ENCODE measurements around the gene TMEM205.
A peak's percentile ranks its signal among the peaks of the same experiment; 100 is the strongest.
"Not testable (repeated sequence)": the region's sequence is repeated elsewhere in the genome, so short reads cannot be mapped to it uniquely, and the experiment has no call there.

The TMEM205 gene

DNA sequence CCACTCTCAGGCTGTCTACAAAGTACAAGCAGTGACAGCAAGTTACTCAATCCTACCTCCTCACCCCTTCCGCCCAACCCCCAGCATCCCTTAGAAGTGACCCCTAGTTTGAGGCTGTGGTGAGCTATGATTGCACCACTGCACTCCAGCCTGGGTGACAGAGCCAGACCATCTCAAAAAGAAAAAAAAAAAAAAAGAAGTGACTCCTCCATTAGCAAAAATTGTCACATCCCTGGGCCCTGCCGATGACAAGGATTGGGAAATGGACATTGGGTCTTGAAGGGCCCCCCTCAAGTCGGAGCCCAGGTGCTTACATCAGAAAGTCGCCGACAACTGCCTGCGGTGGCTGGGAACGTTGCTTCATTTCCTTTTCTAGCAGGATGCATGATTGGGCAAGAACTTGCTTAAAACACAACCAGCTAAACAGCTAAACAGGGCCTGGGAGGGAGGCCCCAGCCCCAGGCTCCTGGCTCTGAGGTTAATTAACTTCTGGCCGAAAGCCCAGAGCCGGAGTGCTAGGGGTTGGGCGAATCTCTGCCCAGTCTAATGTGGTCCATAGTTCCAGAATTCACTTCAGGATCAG lies 21.9 kb downstream of the TMEM205 start:
- no peak overlapping the region for H3K9ac ChIP-seq (ENCODE audit: low read length)
- no peak overlapping the region for H3K18ac ChIP-seq (ENCODE audit: low read length)
- H3K79me2 ChIP-seq (ENCODE audit: control insufficient read depth, insufficient read depth, low read length) = no peaks in the 10 kb centered on the region
- H4K5ac ChIP-seq (ENCODE audit: low read length) = no peak overlapping the region
- no peak overlapping the region for H2BK120ac ChIP-seq (ENCODE audit: low read depth, low read length)
- no peak overlapping the region for H3K27ac ChIP-seq (ENCODE audit: low read depth, low read length)
- no peak for DNase-seq
- H3K4ac ChIP-seq (ENCODE audit: low read depth, low read length) = no peak overlapping the region
- no peak overlapping the region for H4K8ac ChIP-seq (ENCODE audit: low read depth, low read length)
- H3K27me3 ChIP-seq (ENCODE audit: insufficient read depth, low read length, poor library complexity) = no peaks in the 10 kb centered on the region
- H3K79me1 ChIP-seq (ENCODE audit: low read length) = no peaks in the 10 kb centered on the region
- H3K4me1 ChIP-seq (ENCODE audit: control insufficient read depth, low read depth, low read length) = no peaks in the 10 kb centered on the region
- H3K23ac ChIP-seq (ENCODE audit: low read length) = no peak overlapping the region
- H2BK5ac ChIP-seq (ENCODE audit: low read length) = no peak overlapping the region
- H3K56ac ChIP-seq (ENCODE audit: low read length) = no peak overlapping the region
- WGBS (ENCODE audit: extremely low coverage, insufficient coverage, low lambda C conversion rate) = no CpG with 5 or more reads among the region's 10 CpGs
- H2BK15ac ChIP-seq (replicated peaks; ENCODE audit: low read depth) = no peak overlapping the region
- no peaks in the 10 kb centered on the region for H3K36me3 ChIP-seq (ENCODE audit: control insufficient read depth, insufficient read depth, low read length)
- H3K4me2 ChIP-seq (ENCODE audit: low read length) = no peak overlapping the region
- no peak overlapping the region for H2AK5ac ChIP-seq (ENCODE audit: low read length)
- H3K4me3 ChIP-seq (ENCODE audit: low read length) = no peak overlapping the region

DNA sequence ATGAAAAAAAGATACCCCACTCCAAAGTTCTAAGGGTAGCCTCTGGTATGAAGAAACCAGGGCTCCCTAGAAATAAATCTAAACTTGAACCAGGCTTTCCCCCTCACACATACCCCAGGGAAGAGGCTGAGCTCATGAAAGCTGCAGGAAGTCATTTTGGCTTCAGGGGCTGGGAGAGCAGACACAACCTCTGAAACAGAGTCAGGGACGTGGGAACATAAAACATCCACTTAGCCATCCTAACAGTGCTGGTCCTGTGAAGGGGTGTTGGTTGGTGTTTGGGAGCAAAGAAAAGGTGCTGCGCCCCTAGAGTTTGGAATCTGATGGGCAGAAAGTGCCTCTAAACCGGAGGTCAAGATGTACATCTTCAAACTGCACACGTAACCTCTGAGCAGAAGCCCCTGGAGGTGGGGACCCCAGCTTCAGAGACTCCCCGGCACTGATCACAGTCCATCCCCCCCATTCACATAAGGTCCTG lies 22.4 kb downstream of the TMEM205 start:
- Histone ChIP-seq H3K27ac (ENCODE audit: low read depth, low read length) (no peak overlapping the region), H3K56ac (ENCODE audit: low read length) (no peak overlapping the region), H3K9ac (ENCODE audit: low read length) (no peak overlapping the region), H4K5ac (ENCODE audit: low read length) (no peak overlapping the region), H3K18ac (ENCODE audit: low read length) (no peak overlapping the region), H3K79me1 (ENCODE audit: low read length) (no peaks in the 10 kb centered on the region), H3K36me3 (ENCODE audit: control insufficient read depth, insufficient read depth, low read length) (no peaks in the 10 kb centered on the region), H3K4me2 (ENCODE audit: low read length) (no peak overlapping the region), H3K4me1 (ENCODE audit: control insufficient read depth, low read depth, low read length) (no peaks in the 10 kb centered on the region), H3K4ac (ENCODE audit: low read depth, low read length) (no peak overlapping the region), H3K27me3 (ENCODE audit: insufficient read depth, low read length, poor library complexity) (no peaks in the 10 kb centered on the region), H2BK5ac (ENCODE audit: low read length) (no peak overlapping the region), H2BK15ac (replicated peaks; ENCODE audit: low read depth) (no peak overlapping the region), H3K23ac (ENCODE audit: low read length) (no peak overlapping the region), H2BK120ac (ENCODE audit: low read depth, low read length) (no peak overlapping the region), H2AK5ac (ENCODE audit: low read length) (no peak overlapping the region), H3K4me3 (ENCODE audit: low read length) (no peak overlapping the region), H4K8ac (ENCODE audit: low read depth, low read length) (no peak overlapping the region), H3K79me2 (ENCODE audit: control insufficient read depth, insufficient read depth, low read length) (no peaks in the 10 kb centered on the region)
- no CpG with 5 or more reads among the region's 5 CpGs for WGBS (ENCODE audit: extremely low coverage, insufficient coverage, low lambda C conversion rate)
- DNase-seq = no peak

DNA sequence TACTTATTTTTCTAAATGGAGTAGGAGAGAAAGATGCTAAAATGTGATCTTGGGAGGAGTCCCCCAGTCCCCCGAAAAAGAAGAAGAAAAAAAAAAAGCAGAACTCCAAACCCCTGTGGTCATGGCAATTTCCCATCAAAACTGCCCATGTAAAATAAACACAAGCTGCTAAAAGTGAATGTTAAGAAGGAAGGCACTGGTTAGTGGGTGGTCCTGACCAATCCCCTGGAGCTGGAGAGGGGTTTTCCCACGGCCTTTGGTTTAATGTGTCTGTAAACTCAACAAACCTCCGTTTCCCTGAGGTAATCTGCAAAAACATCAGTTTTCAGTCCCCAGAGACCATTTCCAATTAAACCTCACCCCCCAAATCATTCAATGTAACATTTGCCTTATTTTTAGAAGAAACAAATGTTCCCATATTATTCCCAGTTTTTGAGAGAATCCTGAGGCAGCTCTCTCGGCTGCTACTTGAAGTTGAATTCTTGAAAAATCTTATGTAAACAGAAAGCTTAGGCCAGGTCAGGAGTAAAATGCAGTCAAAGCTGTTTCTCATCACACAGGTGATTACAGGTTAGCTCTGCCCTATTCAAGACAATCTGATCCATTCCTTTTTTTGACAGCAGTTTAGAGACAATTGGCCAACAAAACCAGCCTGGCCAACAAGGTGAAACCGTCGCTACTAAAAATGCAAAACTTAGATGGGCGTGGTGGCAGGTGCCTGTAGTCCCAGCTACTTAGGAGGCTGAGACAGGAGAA lies 23.6 kb downstream of the TMEM205 start:
- WGBS (ENCODE audit: extremely low coverage, insufficient coverage, low lambda C conversion rate) = no CpG with 5 or more reads among the region's 7 CpGs
- Histone ChIP-seq H4K8ac (ENCODE audit: low read depth, low read length) (no peak overlapping the region), H3K79me2 (ENCODE audit: control insufficient read depth, insufficient read depth, low read length) (no peaks in the 10 kb centered on the region), H3K79me1 (ENCODE audit: low read length) (no peaks in the 10 kb centered on the region), H3K27me3 (ENCODE audit: insufficient read depth, low read length, poor library complexity) (no peaks in the 10 kb centered on the region), H3K4me3 (ENCODE audit: low read length) (no peak overlapping the region), H4K5ac (ENCODE audit: low read length) (no peak overlapping the region), H3K36me3 (ENCODE audit: control insufficient read depth, insufficient read depth, low read length) (no peaks in the 10 kb centered on the region), H2AK5ac (ENCODE audit: low read length) (no peak overlapping the region), H3K18ac (ENCODE audit: low read length) (no peak overlapping the region), H2BK120ac (ENCODE audit: low read depth, low read length) (no peak overlapping the region), H3K4me2 (ENCODE audit: low read length) (no peak overlapping the region), H3K27ac (ENCODE audit: low read depth, low read length) (no peak overlapping the region), H3K9ac (ENCODE audit: low read length) (no peak overlapping the region), H3K23ac (ENCODE audit: low read length) (no peak overlapping the region), H2BK5ac (ENCODE audit: low read length) (no peak overlapping the region), H3K56ac (ENCODE audit: low read length) (no peak overlapping the region), H3K4me1 (ENCODE audit: control insufficient read depth, low read depth, low read length) (no peaks in the 10 kb centered on the region), H3K4ac (ENCODE audit: low read depth, low read length) (no peak overlapping the region), H2BK15ac (replicated peaks; ENCODE audit: low read depth) (no peak overlapping the region)
- no peak for DNase-seq

DNA sequence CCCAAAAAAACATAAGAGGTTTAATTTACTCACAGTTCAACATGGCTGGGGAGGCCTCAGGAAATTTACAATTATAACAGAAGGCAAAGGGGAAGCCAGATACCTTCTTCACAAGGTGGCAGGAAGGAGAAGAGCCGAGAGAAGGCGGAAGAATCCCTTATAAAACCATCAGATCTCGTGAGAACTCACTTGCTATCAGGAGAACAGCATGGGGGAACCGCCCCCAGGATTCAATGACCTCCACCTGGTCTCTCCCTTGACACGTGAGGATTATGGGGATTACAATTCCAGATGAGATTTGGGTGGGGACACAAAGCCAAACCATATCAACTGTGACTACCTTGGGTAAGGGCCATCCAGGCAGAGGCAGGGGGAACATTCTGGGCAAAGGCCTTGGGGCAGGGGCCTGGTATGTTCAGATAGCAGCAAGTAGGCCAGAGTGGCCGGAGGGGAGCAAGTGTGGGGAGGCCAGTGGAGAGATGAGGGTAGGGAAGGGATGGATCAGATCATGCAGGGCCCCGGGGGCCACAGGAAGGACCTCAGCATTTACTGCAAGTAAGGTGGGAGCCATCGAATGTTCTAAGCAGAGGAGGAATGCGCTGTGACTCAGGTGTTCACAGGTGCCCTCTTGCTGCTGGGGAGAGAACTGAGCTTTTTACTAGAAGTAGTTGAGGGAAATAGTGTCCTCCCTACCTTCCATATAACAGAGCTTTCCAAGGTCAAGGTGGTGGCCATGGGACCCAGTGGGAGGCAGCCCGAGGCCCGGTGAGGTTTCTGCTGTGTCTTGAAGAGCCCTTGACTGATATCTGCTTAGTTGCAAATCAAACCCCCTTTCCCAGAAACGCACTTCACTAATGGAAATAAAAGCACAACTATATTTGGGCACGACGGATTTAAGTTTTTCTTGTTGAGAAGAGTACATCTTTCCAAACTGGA lies 24.6 kb downstream of the TMEM205 start:
- Histone ChIP-seq H3K36me3 (ENCODE audit: control insufficient read depth, insufficient read depth, low read length) (no peaks in the 10 kb centered on the region), H2BK15ac (replicated peaks; ENCODE audit: low read depth) (no peak overlapping the region), H3K4ac (ENCODE audit: low read depth, low read length) (no peak overlapping the region), H2BK120ac (ENCODE audit: low read depth, low read length) (no peak overlapping the region), H3K18ac (ENCODE audit: low read length) (no peak overlapping the region), H3K9ac (ENCODE audit: low read length) (no peak overlapping the region), H3K56ac (ENCODE audit: low read length) (no peak overlapping the region), H3K4me2 (ENCODE audit: low read length) (no peak overlapping the region), H4K5ac (ENCODE audit: low read length) (no peak overlapping the region), H3K23ac (ENCODE audit: low read length) (no peak overlapping the region), H3K27me3 (ENCODE audit: insufficient read depth, low read length, poor library complexity) (no peaks in the 10 kb centered on the region), H3K27ac (ENCODE audit: low read depth, low read length) (no peak overlapping the region), H3K4me3 (ENCODE audit: low read length) (no peak overlapping the region), H3K4me1 (ENCODE audit: control insufficient read depth, low read depth, low read length) (no peaks in the 10 kb centered on the region), H3K79me2 (ENCODE audit: control insufficient read depth, insufficient read depth, low read length) (no peaks in the 10 kb centered on the region), H2AK5ac (ENCODE audit: low read length) (no peak overlapping the region), H3K79me1 (ENCODE audit: low read length) (no peaks in the 10 kb centered on the region), H4K8ac (ENCODE audit: low read depth, low read length) (no peak overlapping the region), H2BK5ac (ENCODE audit: low read length) (no peak overlapping the region)
- no CpG with 5 or more reads among the region's 14 CpGs for WGBS (ENCODE audit: extremely low coverage, insufficient coverage, low lambda C conversion rate)
- DNase-seq = peak; percentile 42

- H3K56ac ChIP-seq (ENCODE audit: low read length); H2AK5ac ChIP-seq (ENCODE audit: low read length); H3K4ac ChIP-seq (ENCODE audit: low read depth, low read length); H3K4me3 ChIP-seq (ENCODE audit: low read length); H3K9ac ChIP-seq (ENCODE audit: low read length); H3K79me1 ChIP-seq (ENCODE audit: low read length); H3K36me3 ChIP-seq (ENCODE audit: control insufficient read depth, insufficient read depth, low read length); H3K79me2 ChIP-seq (ENCODE audit: control insufficient read depth, insufficient read depth, low read length); H3K27me3 ChIP-seq (ENCODE audit: insufficient read depth, low read length, poor library complexity); H3K23ac ChIP-seq (ENCODE audit: low read length); H2BK5ac ChIP-seq (ENCODE audit: low read length); H3K4me2 ChIP-seq (ENCODE audit: low read length); DNase-seq; H2BK15ac ChIP-seq (replicated peaks; ENCODE audit: low read depth); H3K27ac ChIP-seq (ENCODE audit: low read depth, low read length); H2BK120ac ChIP-seq (ENCODE audit: low read depth, low read length); H4K5ac ChIP-seq (ENCODE audit: low read length); H4K8ac ChIP-seq (ENCODE audit: low read depth, low read length); H3K4me1 ChIP-seq (ENCODE audit: control insufficient read depth, low read depth, low read length); H3K18ac ChIP-seq (ENCODE audit: low read length): not testable (repeated sequence)
- WGBS (ENCODE audit: extremely low coverage, insufficient coverage, low lambda C conversion rate) = no CpG with 5 or more reads among the region's 9 CpGs
Measured at GRCh38 chr19:11320278-11320995, 25.6 kb downstream of the TMEM205 start.
